ENCODE results near the gene KIF16B.

DNA sequence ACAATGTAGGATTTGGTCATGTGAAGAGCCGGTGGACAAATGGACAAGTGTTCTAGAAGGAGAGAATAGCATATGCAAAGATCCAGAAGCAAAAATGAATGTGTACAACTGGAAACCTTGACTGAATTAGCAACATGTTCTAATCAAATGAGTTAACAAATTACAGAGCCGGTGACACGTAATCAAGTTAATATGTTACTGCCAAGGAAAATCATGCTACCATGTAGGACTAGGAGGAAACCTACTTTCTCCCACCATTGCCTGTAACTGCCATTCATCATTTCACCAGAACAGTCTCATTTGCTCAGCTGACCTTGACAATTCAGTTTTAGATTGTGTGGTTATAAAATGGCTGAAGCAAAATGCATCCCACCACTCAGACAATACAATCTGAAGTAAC lies 179.4 kb downstream of the KIF16B start:
- TF ChIP-seq POLR2A (IDR thresholded peaks at IDR 0.05) (no peak), CTCF (IDR thresholded peaks at IDR 0.05) (no peak)
